Hippocampal formation (tissue), 2 donors: ENCODE results near the gene MCAT.

ENCODE experiments used
- DNase-seq, 2 donors: peaks; one replicate each; lab custom pipeline; 2025; lab: John Stamatoyannopoulos, UW

MCAT gene

DNA sequence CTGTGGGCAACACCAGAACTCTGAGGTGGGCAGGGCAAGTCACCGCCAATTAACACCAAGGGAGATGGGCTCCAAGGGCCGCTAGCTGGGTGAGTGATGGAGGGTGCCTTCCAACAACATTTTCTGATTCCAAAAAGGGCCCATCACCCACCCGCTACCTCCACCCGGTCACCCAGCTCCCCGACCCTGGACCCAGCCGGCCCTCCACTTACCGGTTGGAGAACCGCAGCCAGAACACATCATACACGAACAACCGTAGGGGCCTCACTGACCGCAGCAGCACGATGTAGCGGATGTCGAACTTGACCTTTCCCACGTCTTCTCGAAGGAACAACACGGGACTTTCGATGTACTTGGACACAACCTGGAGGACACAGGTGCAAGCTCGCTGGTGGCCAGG is 29.0 kb upstream of the MCAT start:
- no peak for DNase-seq

DNA sequence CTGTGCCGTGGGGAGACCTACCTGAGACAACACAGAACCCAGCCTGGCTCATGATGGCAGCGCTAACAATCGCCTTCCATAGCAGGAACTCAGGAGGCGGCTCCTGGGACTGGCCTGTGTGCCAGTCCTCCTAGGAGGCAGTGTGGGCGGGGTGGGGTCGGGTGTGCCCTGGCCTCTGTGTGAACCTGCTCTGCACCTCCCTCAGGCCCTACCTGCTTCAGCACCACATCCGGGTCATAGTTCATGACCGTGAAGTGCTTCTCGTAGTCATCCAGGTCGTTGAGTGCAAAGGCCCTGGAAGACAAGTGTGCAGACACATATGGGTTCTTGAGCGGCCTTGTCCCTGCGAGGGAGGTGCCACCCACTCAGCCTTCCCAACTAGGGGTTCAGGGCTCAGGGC is 28.4 kb upstream of the MCAT start:
- no peak for DNase-seq

DNA sequence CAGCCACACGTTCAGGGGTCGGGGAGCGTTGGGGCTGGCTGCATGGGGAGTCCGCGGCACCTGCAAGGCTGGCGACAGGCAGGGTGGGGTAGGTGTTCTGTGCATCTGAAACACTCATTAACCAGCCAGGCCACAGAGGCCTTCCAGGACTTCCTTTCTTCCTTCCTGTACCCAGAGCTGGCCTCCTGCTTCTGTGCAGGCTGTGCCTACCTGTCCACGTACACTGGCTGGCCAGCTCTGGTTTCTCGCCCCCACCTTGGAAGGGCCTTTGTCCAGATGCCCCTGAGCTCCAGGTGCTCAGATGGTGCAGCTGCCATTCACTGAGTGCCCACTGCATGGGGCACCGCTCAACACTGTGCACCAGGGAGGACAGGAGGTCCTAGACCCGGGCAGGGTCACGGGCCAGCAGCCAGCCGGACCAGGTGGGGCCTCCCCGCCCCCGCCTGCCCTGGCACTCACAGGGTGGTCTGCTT is 27.9 kb upstream of the MCAT start:
- DNase-seq, result no peak

DNA sequence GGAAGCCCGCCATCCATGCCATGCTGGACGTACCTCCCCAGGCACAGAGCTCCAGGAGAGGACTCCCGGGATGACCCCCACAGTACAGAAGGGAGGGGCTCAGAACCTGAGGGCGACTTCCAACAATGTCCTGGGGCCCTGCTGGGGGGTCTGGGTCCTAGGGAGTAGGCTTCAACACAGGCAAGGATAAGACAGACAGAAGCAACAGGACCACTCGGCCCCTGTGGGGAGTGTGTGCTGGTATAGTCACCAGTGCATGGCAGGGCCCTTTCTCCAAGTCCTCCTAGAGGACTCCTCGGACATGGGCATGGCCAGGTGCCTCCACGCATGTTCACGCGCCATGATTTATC is 26.9 kb upstream of the MCAT start:
- DNase-seq, result no peak

DNA sequence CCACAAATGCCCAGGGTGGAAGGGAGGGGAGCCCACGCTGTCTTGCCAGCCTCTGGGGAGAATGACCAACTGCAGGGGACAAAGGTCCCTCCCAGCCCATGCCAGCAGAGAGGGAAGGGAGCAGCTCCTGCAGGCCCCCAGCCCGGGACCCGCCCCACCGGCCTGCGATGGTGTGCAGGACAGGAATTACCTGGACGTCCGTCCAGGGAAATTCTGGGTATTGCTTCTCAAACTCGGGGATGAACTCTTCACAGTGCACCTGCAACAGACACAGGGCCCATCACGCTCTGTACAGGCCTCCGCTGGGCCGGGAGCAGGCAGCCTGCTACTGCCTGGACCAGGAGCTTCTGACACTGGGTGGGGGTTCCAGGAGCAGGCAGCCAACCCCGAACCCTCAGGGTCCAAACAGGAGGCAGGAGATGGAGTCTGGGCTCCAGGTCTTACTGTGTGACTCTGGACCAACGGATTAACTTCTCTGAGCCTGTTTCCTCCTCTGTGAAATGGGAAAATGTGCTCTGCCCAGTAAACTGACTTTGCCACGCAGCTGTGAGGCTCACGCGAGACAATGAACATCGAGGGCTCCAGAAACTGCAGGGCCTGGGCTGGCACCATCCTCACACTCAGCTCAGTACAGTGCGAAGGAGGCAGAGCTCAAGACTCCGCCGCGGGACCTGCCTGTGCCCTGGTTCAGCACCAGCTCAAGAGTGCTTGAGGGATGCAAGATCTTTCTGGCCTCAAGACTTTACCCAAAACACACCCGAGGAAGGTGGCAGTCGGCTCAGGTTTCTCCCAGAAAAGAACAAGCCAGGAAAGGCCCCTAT is 26.3 kb upstream of the MCAT start:
- no peak for DNase-seq

DNA sequence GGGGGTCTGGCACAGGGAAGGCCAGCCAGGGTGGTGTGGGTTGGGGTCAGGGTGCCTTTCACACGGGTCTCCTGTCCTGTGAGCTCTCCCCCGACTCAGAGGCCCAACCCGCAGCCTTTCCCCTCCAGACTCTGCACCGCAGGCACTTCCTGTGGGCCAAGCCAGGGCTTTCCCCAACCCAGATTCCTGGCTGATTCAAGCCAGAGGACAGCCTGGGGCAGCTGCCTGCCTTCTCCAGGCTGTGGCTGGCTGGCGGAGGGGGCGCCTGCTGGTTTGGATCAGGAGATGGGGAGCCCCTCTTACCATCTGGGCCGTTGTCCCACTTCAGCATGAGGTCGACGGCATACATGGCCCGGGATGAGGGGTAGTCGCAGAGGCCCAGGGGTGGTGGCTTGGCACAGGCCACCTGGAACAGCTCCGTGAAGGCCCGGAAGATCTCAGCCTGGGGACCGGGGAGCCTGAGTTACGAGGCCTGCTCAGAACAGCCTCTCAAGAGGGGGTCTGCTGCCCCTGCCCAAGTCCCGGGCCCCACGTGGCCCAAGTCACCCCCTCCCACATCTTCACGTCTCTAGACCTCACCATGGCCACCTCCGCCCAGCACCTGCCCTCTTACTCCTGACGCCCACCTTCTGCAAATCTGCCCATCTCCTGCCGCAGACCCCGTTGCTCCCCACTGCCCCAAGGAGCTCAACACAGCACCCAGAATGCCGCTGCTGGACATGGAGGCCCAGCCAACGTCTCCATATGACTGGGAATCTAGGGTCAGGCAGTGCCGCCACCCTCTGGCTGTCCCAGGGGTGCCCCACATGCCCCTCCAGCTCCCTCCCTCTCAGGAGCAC is 25.5 kb upstream of the MCAT start:
- no peak for DNase-seq

DNA sequence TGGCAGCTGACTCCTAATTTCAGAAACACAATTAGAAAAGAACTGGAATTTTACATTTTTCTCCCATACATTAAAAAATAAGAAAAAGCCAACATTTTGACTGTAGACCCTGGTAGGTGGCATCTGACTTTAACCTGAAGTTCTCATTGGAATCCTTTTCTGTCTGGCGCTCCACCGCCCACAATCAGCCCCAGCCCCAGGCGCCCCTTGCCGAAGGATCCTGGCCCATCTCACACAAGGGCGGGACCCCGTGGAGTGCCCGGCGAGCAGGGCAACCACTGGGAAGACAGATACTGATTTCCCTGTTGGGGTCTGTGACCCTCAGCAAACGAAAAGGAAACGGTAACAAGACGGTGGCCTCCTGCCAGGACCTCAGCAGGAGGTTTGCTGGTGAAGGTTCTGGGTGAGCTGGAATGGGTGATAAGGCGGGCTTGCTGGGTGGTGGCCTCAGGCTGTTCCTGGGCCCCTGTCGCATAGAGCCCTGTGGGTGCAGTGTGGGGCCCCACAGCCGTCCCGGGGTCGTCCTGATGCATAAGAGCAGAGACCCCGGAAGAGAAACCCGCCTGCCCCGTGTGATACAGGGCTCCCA is 23.9 kb upstream of the MCAT start:
- no peak for DNase-seq

DNA sequence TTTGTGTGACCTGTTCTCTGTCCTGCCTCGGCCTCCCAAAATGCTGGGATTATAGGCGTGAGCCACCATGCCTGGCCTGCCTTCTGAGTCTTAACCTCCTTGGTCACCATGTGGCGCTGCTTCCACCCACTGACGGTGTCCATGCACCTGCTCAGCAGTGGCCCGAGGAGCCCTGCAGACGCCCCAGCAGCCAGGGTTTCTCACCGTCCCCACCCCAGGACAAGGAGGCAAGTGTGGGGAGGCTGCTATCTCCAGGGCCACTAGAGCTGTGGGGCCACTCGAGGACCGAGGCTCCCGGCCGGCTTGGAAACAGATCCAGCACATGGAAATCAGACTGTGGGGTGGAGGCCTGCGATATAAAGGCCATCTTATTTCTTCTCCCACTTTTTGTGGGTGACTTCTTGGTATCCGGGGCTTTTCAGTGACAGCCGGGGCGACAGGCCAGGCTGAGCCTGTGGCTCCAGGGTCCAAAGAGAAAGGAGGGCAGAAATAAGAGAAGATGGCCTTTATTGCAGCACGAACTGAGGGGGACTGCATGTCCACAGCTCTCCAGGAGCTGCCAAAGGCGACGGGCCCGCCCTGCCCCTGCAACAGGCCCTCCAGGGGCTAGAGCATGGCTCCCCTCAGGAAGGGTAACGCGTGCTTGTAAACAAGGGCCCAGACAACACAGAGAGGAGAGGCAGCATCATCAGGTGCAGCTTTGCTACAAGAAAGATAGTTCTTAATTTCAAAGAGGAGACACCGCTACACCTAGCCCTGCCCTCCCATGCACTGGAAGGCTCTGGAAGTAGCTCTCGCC is 23.1 kb upstream of the MCAT start:
- DNase-seq, result no peak

DNA sequence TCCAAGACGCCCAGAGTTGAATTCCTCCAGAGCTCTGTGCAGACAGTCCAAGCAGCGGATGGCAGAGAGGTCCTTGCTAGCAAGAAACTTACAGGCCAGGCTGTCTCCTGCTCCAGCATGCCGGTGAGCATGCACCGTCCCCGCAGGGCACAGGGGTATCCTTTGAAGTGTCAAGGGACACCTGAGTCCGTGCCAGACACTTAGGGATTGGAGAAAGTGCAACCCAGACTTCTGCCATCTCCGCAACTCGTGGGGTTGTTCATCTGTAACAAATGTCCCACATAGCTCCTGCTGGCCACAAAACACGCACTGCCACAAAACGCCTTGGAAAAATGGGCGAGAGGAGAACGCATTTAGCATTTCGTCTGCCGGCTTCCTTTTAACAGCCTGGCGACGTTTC is 21.4 kb upstream of the MCAT start:
- DNase-seq, result no peak

DNA sequence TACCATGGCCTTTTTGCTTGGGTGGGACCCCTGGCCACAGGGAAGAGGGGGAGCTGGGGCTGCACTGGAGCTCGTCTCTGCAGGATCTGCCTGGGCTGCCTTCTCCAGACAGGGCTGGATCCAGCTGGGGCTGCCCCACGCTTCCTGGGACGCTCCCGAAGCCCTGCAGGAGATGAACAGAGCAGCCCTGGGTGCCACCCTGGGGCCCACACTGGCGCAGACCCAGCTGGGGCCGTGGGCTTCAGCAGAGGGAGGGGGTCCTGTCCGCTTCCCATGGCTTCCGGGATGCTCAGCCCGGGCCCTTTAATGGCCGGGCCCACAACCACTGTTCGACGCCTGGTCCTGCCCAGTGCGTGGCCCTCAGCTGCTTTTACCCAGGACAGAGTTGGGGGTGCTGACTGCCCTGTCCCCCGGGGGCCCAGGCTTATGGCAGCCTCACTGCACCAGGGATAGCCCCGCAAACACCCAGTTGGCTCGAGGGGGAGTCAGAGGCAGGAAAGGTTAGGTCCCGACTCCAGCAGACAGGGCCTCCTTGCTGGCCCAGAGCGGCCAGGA is 20.1 kb upstream of the MCAT start:
- no peak for DNase-seq

DNA sequence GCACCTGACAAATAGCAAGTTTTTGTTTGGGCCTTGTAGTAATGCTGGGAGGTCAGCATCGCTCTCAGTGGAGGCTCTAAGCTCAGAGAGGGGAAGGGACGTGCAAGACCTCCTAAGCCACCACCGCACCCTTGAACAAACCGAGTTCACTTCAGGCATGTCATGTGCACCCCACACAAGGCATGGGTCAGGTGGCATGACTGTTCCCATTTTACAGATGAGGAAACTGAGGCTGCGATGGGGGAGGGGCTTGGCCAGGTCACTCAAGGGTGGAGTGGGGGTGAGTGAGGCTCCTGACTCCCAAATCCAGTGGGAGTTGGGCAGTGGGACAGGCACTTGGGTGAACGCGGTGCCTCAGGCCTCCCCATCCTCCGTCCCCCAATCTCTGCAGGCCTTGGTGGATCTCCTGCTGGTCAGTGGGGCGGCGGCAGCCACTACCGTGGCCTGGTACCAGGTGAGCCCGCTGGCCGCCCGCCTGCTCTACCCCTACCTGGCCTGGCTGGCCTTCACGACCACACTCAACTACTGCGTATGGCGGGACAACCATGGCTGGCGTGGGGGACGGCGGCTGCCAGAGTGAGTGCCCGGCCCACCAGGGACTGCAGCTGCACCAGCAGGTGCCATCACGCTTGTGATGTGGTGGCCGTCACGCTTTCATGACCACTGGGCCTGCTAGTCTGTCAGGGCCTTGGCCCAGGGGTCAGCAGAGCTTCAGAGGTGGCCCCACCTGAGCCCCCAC is 19.4 kb upstream of the MCAT start:
- no peak for DNase-seq

DNA sequence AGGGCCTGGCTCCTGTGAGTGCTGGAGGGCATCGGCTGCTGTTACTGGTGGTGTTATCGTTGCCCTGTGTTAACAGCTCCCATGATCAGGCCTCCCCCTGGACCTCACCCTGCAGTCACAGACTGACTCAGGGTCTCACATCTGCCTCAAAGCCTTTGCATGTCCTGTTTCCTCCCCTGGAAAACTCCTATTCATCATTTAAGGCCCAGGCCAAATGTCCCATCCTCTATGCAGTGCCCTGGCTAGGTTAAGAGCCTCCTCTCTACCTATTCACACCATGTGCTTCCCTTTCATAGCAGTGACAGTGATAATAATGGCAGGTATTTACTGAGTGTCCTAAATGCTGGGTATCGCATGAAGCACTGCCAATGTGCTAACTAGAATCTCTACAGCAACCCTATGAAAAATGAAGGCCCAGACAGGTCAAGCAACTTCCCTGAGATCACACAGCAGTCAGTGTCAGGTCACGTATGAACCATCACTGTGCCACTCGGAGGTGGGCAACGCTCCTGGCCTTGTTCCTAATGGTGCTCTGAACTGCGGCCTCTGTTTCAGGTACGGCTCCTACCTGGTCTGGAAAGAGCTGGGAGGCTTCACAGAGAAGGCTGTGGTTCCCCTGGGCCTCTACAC is 17.4 kb upstream of the MCAT start:
- DNase-seq, result no peak

DNA sequence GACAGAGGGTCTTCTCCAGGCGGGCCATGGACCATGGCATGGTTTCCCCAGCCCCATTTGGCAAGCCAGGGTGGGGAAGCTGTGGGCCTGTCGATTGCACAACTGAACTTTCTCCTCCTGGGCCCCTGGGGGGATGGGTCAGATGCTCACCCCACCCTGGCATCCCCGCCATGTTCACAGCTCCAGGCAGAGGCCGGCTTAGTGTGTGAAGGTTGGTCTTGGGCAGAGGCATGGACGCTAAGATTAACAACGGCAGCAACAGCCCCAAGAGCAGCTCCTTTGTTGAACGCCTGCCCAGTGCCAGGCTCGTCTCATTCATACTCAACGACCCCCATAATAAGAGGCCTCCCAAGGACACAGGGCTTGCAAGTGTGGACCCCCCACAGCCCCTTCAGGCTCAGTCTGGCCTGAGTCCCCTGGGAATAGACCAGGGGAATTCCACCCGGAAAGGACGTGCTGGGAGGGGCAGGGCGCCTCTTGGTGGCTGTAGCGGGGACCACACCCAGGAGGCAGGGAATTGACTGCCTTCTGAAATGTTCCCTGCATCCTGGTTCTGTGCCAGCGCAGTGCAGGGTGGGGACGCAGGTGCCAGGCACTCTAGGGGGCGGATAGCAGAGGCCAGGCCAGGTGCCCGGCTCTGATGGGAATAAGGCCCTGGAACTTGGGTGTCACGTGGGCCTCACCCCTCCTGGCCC is 16.4 kb upstream of the MCAT start:
- DNase-seq, result no peak

DNA sequence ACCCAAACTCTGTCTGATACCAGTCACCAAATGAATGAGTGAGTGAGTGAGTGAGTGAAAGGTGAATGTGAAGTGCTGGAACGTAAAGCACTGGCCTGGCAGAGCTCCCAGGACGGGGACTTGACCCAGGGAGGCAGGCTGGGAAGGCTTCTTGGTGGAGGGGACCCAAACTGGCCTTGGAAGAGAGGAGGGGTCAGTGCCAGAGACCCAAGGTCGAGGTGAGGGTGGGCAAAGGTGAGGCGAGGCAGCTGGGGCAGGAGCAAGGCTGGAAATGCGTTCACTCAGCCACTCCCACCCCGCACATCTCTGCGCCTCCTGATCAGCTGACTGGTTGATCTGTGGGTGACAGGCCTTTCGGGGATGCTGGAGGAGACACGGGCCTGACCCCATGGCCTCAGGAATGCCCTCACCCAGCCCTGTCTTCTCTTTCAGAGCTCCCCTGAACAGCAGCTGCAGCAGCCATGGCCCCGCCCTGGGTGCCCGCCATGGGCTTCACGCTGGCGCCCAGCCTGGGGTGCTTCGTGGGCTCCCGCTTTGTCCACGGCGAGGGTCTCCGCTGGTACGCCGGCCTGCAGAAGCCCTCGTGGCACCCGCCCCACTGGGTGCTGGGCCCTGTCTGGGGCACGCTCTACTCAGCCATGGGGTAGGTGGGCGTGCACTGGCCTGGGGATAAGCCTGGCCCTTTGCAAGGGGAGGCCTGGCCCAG is 15.7 kb upstream of the MCAT start:
- no peak for DNase-seq

DNA sequence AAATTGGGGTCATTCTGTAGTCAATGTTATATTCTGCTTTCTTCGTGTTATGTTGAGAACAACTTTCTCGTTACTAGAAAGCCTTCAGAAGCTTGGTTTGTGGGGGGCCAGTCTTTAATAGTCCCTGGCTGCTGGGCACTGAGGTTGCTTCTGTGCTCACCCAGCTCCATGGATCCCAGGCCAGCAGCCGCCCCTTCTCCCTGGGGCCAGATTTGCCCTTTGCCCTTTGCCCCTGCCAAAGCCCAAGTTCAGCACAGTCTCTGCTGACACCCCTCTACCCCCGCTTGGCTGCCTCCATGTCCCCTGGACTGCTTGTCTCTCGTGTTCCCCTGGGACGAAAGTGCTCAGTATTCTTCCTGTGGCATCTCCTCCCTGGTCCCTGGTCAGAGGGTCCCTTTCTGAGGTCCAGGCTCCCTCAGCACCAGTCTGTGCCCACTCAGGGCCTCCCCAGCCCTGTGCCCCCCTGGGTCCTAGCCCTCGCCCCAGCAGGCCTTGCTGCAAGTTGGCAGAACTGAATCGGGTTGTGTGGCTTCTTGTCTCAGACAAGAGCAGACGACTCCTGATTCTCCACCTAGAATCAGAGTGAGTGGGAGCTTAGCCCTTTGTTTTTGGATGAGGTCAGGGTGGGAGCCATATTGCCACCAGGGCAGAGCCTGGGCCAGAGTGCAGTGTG is 14.8 kb upstream of the MCAT start:
- DNase-seq, result no peak

DNA sequence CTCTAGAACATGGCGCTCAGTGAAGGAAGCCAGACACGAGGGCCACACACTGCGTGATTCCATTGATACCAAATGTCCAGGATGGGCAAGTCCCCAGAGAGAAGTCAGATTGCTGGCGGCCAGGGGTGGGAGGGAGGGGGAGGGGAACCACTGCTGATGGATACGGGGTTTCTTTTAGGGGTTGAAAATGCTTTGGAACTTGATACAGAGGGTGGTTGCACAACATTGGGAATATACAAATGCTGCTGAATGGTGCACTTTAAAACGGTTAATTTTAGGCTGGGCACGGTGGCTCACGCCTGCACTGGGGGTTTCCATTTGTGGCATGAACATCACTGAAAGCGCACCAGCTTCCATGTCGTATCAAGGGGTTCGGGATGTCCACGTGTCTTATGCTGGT is 13.2 kb upstream of the MCAT start:
- DNase-seq, result no peak

DNA sequence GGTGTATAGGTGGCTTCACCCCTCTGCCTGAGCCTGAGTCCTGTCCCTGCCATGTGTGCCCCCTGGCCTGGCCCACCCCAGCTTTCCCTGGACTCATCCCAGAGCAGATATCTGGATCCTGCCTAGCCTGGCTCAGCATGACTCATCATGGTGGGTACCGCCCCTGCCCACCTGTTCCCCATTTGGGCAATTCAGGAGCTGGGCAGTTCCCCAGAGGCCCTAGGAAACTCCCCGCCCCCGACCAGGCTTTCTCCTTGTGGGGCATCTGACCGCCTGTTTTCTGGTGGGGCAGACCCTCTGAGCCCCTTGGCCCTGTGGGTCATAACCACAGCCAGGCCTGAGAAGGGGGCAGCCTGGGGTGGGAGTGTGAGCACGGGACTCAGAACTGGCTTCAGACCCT is 12.6 kb upstream of the MCAT start:
- no peak for DNase-seq

DNA sequence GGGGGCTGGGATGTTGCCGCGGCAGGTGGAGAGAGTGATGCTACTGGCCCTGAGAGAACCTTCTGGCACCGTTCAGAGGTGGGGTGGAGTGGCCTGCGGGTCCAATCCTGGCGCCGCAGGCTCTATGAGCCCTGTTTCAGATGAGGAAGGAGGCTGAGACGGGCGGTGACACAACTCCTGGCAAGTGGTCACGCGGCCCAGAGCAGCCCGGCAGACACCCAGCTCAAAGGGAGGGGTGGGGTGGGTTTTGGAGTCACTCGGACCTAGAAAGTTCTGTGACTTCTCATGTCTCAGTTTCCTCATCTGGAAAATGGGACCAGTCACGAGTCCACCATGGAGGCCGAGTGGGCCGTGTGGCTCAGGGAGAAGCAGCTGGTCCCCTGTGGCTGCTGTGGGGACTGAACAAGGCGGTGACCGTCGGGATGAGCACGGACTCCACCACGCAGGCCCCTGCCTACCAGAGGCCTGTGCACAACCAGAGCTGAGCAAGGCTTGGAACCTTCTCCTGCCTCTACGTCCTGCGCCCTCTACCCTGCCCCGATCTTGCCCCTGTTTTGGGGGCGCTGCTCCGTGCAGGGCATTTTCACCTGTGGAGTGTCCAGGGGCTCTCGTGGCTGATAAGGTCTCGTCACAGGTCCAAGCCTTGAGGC is 11.8 kb upstream of the MCAT start:
- DNase-seq, result no peak
